VCaP (cell line): ENCODE results near the gene CEP152.

Source experiments
- H3K27ac ChIP-seq: fragments of 450-650 bp; 2 replicates; pipeline ENCODE4 v1.5.1; 2017
- TF ChIP-seq, protein P1 (sequence below): fragments of 450-650 bp; conservative IDR thresholded peaks from 2 replicates; pipeline ENCODE4 v1.5.1; 2017; ENCODE audit warnings: mild to moderate bottlenecking, moderate library complexity

CEP152 gene

DNA sequence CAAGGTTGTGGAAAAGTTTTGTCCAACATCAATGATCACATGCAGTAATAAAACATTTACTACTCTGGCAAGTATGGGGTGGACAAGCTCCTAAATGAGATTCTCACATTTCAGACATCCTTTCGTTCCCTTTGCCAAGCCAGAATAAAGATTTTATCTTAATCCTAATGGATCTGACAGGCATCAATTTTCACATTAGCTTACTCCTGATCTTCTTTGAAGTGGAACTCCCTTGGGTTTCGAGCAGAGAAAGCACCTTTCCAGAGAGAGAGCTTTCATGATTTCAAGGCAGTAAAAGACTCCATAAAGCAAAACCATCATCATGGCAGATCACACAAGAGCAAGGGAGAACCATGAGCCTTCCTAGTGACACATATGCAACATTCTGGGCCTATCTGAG lies 39.8 kb upstream of the CEP152 start:
- TF ChIP-seq, protein P1, sequence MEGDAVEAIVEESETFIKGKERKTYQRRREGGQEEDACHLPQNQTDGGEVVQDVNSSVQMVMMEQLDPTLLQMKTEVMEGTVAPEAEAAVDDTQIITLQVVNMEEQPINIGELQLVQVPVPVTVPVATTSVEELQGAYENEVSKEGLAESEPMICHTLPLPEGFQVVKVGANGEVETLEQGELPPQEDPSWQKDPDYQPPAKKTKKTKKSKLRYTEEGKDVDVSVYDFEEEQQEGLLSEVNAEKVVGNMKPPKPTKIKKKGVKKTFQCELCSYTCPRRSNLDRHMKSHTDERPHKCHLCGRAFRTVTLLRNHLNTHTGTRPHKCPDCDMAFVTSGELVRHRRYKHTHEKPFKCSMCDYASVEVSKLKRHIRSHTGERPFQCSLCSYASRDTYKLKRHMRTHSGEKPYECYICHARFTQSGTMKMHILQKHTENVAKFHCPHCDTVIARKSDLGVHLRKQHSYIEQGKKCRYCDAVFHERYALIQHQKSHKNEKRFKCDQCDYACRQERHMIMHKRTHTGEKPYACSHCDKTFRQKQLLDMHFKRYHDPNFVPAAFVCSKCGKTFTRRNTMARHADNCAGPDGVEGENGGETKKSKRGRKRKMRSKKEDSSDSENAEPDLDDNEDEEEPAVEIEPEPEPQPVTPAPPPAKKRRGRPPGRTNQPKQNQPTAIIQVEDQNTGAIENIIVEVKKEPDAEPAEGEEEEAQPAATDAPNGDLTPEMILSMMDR: no peak
- H3K27ac ChIP-seq: no peak overlapping the region; the same call in 1 of the 2 replicates

DNA sequence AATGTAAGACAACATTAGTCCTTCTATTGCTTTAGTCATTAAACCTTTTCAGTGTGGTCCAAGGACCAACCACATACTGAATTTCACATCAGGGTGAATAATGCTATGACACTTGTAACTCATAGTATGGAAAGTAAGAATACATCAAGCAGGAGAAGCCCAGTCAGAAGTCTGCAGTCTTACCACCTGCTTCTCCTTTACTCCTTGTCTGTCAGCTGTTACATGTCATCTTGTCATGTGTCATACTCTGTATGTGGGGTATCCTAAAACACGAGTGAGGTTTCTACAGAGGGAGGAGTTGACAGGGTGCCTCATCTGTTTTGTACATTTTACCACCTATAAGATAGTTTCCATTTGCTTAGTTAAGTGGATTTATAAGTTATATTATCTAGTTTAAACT lies 34.3 kb upstream of the CEP152 start:
- TF ChIP-seq, protein P1: no peak

DNA sequence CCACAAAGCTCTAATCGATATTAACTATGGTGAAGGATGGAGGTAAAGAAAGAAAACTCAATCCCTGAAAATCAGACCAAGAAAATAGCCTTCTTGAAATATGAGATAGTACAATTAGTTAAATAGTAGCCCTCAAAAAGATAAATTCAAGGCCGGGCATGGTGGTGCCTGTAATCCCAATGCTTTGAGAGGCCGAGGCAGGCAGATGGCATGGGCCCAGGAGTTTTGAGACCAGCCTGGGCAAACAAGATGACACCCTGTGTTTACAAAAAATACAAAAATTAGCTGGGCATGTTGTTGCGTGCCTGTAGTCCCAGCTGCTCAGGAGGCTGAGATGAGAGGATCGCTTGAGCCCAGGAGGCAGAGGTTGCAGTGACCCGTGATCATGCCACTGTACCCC lies 31.6 kb upstream of the CEP152 start:
- H3K27ac ChIP-seq: no peak overlapping the region
- TF ChIP-seq, protein P1: no peak

More for the DNA sequence above, 34.3 kb upstream of the CEP152 start:
- no peak overlapping the region for H3K27ac ChIP-seq

DNA sequence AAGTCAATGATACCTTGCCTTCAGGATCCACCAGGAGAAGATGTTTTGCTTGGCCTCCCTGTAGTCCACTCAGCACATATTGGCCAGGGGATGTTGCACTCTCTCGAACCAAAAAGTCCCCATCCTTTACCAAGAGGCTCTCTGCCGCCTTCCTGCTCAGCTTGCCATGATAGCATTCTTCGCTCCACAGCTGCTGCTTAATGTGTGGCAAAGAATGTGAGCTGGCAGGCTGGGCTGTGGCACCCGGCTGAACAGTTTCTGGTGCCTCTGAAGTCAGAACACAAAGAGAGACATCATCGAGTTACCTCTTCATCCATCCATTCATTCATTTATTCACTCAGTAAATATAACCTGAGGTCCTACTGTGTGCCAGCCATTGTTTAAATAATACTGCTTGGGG lies 23.9 kb upstream of the CEP152 start:
- H3K27ac ChIP-seq: no peak overlapping the region
- TF ChIP-seq, protein P1: no peak

DNA sequence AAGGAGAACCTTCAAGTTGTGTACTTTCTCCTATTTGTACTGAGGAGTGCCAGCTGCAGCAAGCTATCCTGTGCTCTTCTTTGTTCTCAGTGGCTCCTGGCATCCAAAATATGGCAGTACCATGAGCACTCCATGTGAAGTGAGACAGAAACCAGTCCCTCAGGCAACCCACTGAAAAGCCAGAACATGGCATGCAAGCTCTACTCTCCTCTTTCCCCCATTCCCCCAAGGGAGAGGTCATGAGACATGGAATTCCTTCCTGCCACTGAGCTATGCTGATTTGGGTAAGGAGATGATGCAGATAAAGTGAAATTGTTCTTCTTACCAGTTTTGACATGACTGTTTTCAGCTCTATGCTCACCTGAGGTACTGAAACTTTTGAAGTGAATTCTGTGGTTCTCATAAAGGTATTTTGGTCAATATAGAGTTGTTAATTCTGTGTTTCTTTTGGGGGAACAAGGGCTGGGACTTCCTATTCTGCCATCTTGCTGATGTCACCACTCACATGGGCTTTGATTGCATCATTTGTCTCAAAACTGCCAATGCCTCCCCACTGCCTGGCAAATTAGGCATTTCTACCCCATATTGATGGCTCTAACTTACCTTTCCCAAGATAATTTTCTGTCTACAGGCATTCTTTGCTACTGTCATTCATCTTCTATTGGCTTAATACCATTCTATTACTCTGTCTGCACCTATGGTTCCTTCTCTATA lies 22.8 kb upstream of the CEP152 start:
- no peak overlapping the region for H3K27ac ChIP-seq
- TF ChIP-seq, protein P1: no peak

DNA sequence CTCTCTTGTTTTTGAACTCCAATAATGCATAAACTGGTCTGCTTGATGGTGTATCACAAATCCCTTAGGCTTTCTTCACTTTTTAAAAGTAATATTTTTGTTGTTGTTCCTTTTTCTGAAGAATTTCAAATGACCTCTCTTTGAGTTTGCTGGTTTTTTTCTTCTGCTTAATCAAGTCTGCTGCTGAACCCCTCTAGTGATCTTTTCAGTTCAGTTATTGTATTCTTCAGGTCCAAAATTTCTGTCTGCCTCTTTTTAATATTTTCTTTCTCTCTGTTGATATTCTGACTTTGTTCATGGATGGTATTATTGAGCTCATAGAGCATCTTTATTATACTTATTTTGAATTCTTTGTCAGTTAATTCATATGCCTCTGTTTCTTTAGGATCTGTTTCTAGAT lies 21.8 kb upstream of the CEP152 start:
- TF ChIP-seq, protein P1: no peak
- no peak overlapping the region for H3K27ac ChIP-seq

DNA sequence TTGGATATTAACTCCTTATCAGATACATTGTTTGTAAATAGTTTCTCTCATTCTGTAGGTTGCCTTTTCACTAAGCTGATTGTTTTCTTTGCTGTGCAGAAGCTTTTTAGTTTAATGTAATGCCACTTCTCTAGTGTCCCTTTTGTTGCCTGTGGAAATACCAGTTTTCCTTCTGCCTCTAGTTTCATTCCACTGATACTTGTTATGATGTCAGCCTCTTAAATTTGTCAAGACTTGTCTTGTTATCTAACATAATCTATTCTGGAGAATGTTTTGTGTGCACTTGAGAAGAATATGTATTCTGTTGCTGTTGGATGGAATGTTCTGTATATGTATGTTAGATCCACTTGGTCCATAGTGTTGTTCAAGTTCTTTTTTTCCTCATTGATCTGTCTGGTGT lies 18.0 kb upstream of the CEP152 start:
- TF ChIP-seq, protein P1: no peak
- no peak overlapping the region for H3K27ac ChIP-seq
